ENCODE measurements around the gene ACTN1. TPM values are rescaled to one million over a fixed set of nuclear protein-coding genes. Genes with fewer than 3 reads are reported as not detected.

The ACTN1 gene
- total RNA-seq, 3 donors from 2014 or later (not counting 1 experiment from before 2014, with no cell fraction given): 14.9 to 39.5 (median 19.6) TPM

- peaks cover 16% of the 10 kb centered on the region for H3K4me1 ChIP-seq (ENCODE audit: control insufficient read depth, insufficient read depth, low read length)
- Mint-ChIP-seq H3K27ac (no peak overlapping the region), H3K27me3 (ENCODE audit: low read depth in 2 of 2) (peaks cover 0 to 4% of the 10 kb centered on the region in 2 donors), H3K9me3 (peaks cover 0 to 6% of the 10 kb centered on the region in 2 donors), H3K4me1 (peaks cover 0 to 2% of the 10 kb centered on the region in 2 donors), H3K4me3 (no peak overlapping the region), H3K36me3 (peaks cover 17% of the 10 kb centered on the region)
- H3K4me3 ChIP-seq (ENCODE audit: low read length): no peak overlapping the region
- intact Hi-C loops (cut with micrococcal nuclease): no loop called here
- peaks cover 9% of the 10 kb centered on the region for H3K9me3 ChIP-seq (ENCODE audit: control insufficient read depth, insufficient read depth, low read length)
- no peak overlapping the region for H3K27ac ChIP-seq (ENCODE audit: low read length)
- H3K27me3 ChIP-seq (ENCODE audit: control insufficient read depth, insufficient read depth, low read length): no peaks in the 10 kb centered on the region
- no peak for TF ChIP-seq CTCF (IDR thresholded peaks at IDR 0.05)
- 85% methylated on average over 10 of the region's 12 CpGs for WGBS (ENCODE audit: insufficient coverage)
- no peak for DNase-seq
- no peak for ATAC-seq
- no peaks in the 10 kb centered on the region for H3K36me3 ChIP-seq (ENCODE audit: control insufficient read depth, insufficient read depth, low read length)
These were observed 49.3 kb downstream of the ACTN1 start for GRCh38 chr14:68929623-68930307.

GRCh38 chr14:68928770-68929550, 50.1 kb downstream of the ACTN1 start:
- Histone ChIP-seq H3K27ac (ENCODE audit: low read length) (no peak overlapping the region), H3K27me3 (ENCODE audit: control insufficient read depth, insufficient read depth, low read length) (no peaks in the 10 kb centered on the region), H3K9me3 (ENCODE audit: control insufficient read depth, insufficient read depth, low read length) (peaks cover 9% of the 10 kb centered on the region), H3K36me3 (ENCODE audit: control insufficient read depth, insufficient read depth, low read length) (no peaks in the 10 kb centered on the region), H3K4me1 (ENCODE audit: control insufficient read depth, insufficient read depth, low read length) (peaks cover 16% of the 10 kb centered on the region), H3K4me3 (ENCODE audit: low read length) (no peak overlapping the region)
- Mint-ChIP-seq H3K4me1 (peaks cover 0 to 7% of the 10 kb centered on the region in 2 donors), H3K36me3 (peaks cover 17% of the 10 kb centered on the region), H3K27ac (no peak overlapping the region), H3K9me3 (peaks cover 0 to 10% of the 10 kb centered on the region in 2 donors), H3K27me3 (ENCODE audit: low read depth in 2 of 2) (peaks cover 0 to 4% of the 10 kb centered on the region in 2 donors), H3K4me3 (no peak overlapping the region)
- DNase-seq: no peak
- intact Hi-C loops (cut with micrococcal nuclease): no loop called here
- no peak for TF ChIP-seq CTCF (IDR thresholded peaks at IDR 0.05)
- 83% methylated on average over 22 of the region's 22 CpGs for WGBS (ENCODE audit: insufficient coverage)
- no peak for ATAC-seq

- peaks cover 17% of the 10 kb centered on the region for H3K36me3 Mint-ChIP-seq
- Histone ChIP-seq H3K27ac (ENCODE audit: low read length) (no peak overlapping the region), H3K4me3 (ENCODE audit: low read length) (no peak overlapping the region), H3K27me3 (ENCODE audit: control insufficient read depth, insufficient read depth, low read length) (no peaks in the 10 kb centered on the region), H3K36me3 (ENCODE audit: control insufficient read depth, insufficient read depth, low read length) (no peaks in the 10 kb centered on the region), H3K9me3 (ENCODE audit: control insufficient read depth, insufficient read depth, low read length) (peaks cover 9% of the 10 kb centered on the region), H3K4me1 (ENCODE audit: control insufficient read depth, insufficient read depth, low read length) (peaks cover 16% of the 10 kb centered on the region)
- peaks cover 0 to 7% of the 10 kb centered on the region in 2 donors for H3K4me1 Mint-ChIP-seq
- peaks cover 0 to 4% of the 10 kb centered on the region in 2 donors for H3K27me3 Mint-ChIP-seq (ENCODE audit: low read depth in 2 of 2)
- H3K9me3 Mint-ChIP-seq: peaks cover 0 to 10% of the 10 kb centered on the region in 2 donors
- DNase-seq (peak in 1 of 2 donors; percentile 50), ATAC-seq (no peak)
- H3K27ac Mint-ChIP-seq: peak overlapping the region in 1 of 2 donors; percentile 22
- no peak for TF ChIP-seq CTCF (IDR thresholded peaks at IDR 0.05)
- H3K4me3 Mint-ChIP-seq: no peak overlapping the region
- WGBS (ENCODE audit: insufficient coverage): 31% methylated on average over 9 of the region's 9 CpGs
- intact Hi-C loops (cut with micrococcal nuclease): no loop called here
These were observed 51.0 kb downstream of the ACTN1 start for GRCh38 chr14:68927956-68928675.
